EH (cell line): Measurements from ENCODE around the gene ARHGAP10.

Source experiments
- DNase-seq: peaks from one replicate; pipeline ENCODE4 v3.0.0-alpha.2; 2015; ENCODE audit warnings: low read depth

ARHGAP10 gene

GRCh38 chr4:148092316-148093014 lies 360.6 kb downstream of the ARHGAP10 start:
- peak; percentile 4 for DNase-seq

GRCh38 chr4:148093065-148093464 lies 361.2 kb downstream of the ARHGAP10 start:
- DNase-seq, result no peak

GRCh38 chr4:148094149-148094548 lies 362.3 kb downstream of the ARHGAP10 start:
- no peak for DNase-seq

GRCh38 chr4:148095346-148095923 lies 363.5 kb downstream of the ARHGAP10 start:
- no peak for DNase-seq

GRCh38 chr4:148097801-148098200 lies 365.9 kb downstream of the ARHGAP10 start:
- no peak for DNase-seq

DNA sequence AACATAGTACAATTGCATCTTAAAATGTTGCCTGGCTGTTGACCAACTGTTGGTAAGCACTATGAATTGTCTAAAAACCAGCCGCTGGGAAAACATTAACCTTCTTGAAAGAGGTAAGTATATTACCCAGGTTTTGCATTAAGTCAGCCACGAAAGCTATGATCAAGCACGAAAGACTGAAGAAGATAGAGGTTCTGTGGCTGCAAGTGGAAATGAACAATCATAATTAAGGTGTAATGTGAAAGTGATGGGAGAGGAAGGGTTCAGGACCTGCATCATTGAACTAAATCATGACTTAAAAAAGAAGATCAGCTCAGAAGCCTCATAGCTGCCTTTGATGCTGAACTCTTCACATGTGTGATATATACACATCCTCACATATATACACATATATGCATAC lies 369.3 kb downstream of the ARHGAP10 start:
- DNase-seq, result no peak

GRCh38 chr4:148101790-148102189 lies 369.9 kb downstream of the ARHGAP10 start:
- no peak for DNase-seq

DNA sequence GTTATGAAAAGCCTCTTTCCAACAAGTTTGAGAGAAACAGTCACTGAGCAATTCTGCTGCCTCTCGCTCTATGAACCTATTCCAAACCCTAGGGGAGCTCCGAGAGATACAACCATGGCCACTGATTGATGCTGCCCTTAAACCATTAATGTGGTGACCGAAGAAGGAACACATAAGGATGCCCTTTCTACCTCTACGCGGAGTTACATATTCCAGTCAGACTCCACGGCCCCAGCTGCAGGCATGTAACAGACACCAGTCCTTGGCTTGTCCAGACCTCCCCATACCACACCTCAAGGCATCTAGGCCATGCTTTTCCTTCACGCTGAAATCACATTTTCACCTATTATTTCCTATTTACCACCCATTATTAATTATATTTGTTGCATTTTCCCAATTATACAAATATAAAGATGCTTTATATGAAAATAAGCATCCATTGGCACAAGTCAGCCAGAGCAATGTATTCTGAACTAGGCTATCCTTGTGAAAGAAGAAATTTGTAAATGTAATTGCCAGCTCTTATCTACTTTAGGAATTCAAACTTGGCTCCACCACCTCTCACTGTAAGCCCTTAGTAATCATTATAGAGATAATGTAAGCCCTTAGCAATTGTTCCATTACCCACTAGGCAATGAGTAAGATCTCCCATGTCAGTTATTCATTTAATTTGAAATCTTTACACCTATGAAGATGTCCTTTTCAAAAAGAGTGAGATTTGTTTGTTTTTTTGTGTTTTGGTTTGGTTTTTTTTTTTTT lies 371.9 kb downstream of the ARHGAP10 start:
- no peak for DNase-seq

DNA sequence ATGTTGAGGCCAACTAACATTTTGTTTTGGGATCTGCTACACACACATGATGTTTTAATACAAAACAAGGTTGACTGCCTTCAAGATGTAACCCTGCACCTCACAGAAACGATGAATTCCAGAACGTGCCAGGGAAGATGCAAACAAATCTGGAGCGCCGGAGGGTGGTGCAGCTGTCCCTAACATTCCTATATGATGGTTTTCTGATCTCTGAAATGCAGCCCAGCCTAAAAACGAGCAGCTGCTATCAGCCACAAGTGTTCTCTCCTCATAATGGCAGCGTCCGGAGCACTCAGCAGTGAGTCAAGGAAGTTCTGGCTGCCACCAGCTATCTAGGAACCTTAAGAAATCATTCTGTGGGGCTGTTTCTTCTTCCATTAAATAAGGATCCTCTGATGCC lies 376.9 kb downstream of the ARHGAP10 start:
- no peak for DNase-seq

GRCh38 chr4:148109216-148109615 lies 377.3 kb downstream of the ARHGAP10 start:
- no peak for DNase-seq

DNA sequence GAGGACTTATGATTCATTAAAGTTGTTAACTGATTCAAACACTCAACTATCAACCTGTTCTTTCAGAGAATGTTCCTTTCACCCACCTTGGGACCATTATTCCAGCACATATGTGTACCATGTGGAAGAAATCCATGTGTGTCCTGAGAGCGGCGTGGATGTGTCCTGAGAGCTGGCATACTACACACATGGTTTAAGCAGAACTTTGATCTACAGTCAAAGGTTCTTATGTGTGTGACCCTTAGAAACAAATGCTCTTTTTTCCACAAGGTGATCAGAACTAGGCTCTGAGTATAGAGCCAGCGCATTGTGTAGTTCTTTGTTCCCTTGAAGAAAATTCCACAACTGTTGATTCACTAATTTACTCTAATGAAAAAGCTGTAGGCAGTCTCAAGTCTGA lies 378.3 kb downstream of the ARHGAP10 start:
- no peak for DNase-seq

- DNase-seq, result peak; percentile 53
Observed at GRCh38 chr4:148112231-148112982, 380.5 kb downstream of the ARHGAP10 start.

GRCh38 chr4:148114436-148114835 lies 382.5 kb downstream of the ARHGAP10 start:
- no peak for DNase-seq

DNA sequence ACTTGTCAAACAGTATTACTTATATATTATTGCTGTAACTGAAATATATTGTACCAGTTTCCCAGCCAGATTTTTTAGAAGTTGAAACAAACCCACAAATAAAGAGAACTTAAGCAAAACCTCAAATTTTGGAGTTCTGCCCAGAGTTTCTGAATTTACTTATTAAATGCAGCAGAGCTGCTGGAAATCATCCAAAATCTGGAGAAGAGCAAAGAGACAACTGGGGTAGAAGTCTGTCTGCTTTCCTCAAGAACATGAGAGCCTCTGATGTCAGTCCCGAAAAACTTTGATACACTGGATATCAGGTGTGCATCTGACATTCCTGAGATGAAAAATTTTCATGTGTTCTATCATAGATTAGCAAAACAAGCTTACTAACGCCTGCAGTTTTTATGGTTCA lies 384.4 kb downstream of the ARHGAP10 start:
- DNase-seq, result peak; percentile 70

DNA sequence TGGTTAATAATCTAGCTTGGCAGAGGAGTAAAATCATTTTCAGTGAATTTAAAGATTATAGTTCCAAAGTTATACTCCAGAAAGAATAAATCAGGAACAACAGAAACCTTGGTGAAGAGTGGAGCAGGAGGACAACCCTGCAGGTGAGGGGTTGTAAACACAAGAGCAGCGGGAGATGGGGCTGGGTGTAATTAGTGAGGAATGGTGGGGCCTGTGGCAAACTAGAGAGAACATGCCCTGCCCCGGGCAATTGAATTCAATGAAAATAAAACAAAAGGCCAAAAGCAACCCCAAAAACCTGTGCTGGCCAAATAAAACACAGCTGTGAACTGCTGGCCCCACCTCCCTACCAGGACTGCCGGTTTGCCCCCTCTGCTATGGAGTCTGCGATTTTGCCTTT lies 385.1 kb downstream of the ARHGAP10 start:
- DNase-seq, result no peak

DNA sequence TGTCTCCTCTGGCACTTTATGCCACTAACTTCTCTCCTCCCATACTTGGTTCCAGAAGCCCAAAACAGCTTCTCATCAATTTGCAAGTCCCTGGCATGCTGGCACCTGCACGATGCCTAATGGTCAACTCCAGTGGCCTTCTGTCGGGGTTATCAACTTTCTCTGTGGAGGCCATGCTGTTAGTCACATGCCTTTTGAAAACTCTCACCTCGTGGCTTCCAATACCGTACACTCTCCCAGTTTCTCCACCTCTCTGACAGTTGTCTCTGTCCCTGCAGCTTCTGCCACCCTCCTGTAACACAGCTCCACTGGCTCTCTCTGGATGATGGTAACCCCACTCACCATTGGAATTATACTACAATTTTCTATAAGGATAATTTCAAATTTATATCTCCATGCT lies 386.3 kb downstream of the ARHGAP10 start:
- no peak for DNase-seq

- DNase-seq, result no peak
Observed at GRCh38 chr4:148118633-148119032, 386.7 kb downstream of the ARHGAP10 start.

DNA sequence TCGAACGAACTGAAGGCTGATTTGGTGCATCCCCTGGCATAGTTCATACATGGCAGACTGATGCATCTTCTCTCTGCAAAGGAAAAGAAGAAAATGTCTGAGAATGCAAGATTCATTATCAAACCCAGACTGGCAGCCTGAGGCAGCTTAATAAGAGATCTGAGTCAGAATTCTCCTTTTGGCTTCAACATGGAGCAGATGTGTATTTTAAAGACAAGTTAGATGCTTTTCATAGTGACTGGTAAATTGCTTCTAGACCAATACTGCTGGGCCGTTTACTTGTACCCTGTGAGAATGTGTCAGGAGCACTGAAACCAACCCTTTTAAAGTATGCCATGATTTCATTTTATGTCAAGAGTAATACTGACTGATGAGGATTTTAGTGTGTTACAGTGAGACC lies 388.3 kb downstream of the ARHGAP10 start:
- peak; percentile 2 for DNase-seq
